Endothelial cell of umbilical vein (primary cell): Measurements from ENCODE around the gene ARFGEF3. TPM values are rescaled to one million over a fixed set of nuclear protein-coding genes. Genes with fewer than 3 reads are reported as not detected.

Experiments
- BruUV-seq: library from RNA; stranded (reverse); fragments of 400-500 nt; replicated peaks from 2 replicates; lab custom pipeline; 2021; lab: Mats Ljungman, UMichigan
- CTCF ChIA-PET: fragments of 300-600, 350-600 bp; sonication (Branson Sonifier 250); formaldehyde crosslinking; loops from one replicate; lab custom pipeline; 2021; ENCODE audit warnings: antibody characterized with exemption, inconsistent platforms; lab: Charles Lee
- POLR2A ChIA-PET: fragments of 300-600, 350-600 bp; sonication (Branson Sonifier 250); formaldehyde crosslinking; loops from one replicate; lab custom pipeline; 2021; ENCODE audit warnings: antibody characterized with exemption, inconsistent platforms; lab: Charles Lee
- DNase-seq: peaks from one replicate; pipeline ENCODE4 v3.0.0-alpha.2; 2011; ENCODE audit warnings: low read depth, low spot score
- FAIRE-seq: peaks from 2 replicates; lab custom pipeline; 2011; peaks lifted over from hg19 to GRCh38; lab: Jason Lieb, UNC
- H2AFZ ChIP-seq: 2 replicates; pipeline ENCODE4 v1.6.0; 2012; ENCODE audit warnings: low read depth, low read length, control low read depth, inconsistent platforms
- H3K27ac ChIP-seq: 2 replicates; pipeline ENCODE4 v1.5.1; 2011; ENCODE audit warnings: low read depth, mild to moderate bottlenecking, control low read depth, low read length, moderate library complexity; ENCODE audit not compliant: insufficient read depth
- H3K27me3 ChIP-seq, 2 experiments: 2 replicates each; pipeline versions ENCODE4 v1.6.0 to v1.6.1; 2011; ENCODE audit warnings: low read length in 2 of 2, mixed read lengths in 1 of 2; ENCODE audit not compliant: control insufficient read depth in 2 of 2, insufficient read depth in 2 of 2
- H3K36me3 ChIP-seq, 2 experiments: 2 replicates in 1 of 2; 3 replicates in 1 of 2; pipeline ENCODE4 v1.5.1; 2011; ENCODE audit warnings: low read length in 2 of 2, mild to moderate bottlenecking in 1 of 2, moderate library complexity in 1 of 2; ENCODE audit not compliant: control insufficient read depth in 2 of 2, insufficient read depth in 2 of 2; ENCODE audit errors: extremely low read depth in 1 of 2
- H3K4me1 ChIP-seq: 3 replicates; pipeline ENCODE4 v1.5.1; 2011; ENCODE audit warnings: mild to moderate bottlenecking, low read length; ENCODE audit not compliant: control insufficient read depth, insufficient read depth; ENCODE audit errors: extremely low read depth
- H3K4me2 ChIP-seq: 2 replicates; pipeline ENCODE4 v1.6.1; 2011; ENCODE audit warnings: low read length, control low read depth, mixed read lengths; ENCODE audit not compliant: insufficient read depth
- H3K4me3 ChIP-seq, 3 experiments: fragments of 200-600 bp in 1 of 3; sonication (generic), shearing (Covaris generic) in 1 of 3; replicated peaks in 1 of 3; 2 replicates each; pipeline ENCODE4 v1.5.1; 2011 to 2016; ENCODE audit warnings: control low read depth in 3 of 3, low read length in 3 of 3, mild to moderate bottlenecking in 2 of 3, inconsistent platforms in 1 of 3, low read depth in 1 of 3, moderate library complexity in 1 of 3; ENCODE audit not compliant: insufficient read depth in 1 of 3
- H3K79me2 ChIP-seq: 2 replicates; pipeline ENCODE4 v1.6.0; 2012; ENCODE audit warnings: low read length, inconsistent platforms; ENCODE audit not compliant: control insufficient read depth, insufficient read depth
- H3K9ac ChIP-seq: replicated peaks from 2 replicates; pipeline ENCODE3; 2011; ENCODE audit warnings: low read length, control low read depth; ENCODE audit not compliant: insufficient read depth; ENCODE audit errors: extremely low read depth
- H3K9me1 ChIP-seq: replicated peaks from 3 replicates; pipeline ENCODE4 v1.6.0; 2011; ENCODE audit warnings: mild to moderate bottlenecking, low read length; ENCODE audit not compliant: control insufficient read depth, insufficient read depth; ENCODE audit errors: extremely low read depth
- H3K9me3 ChIP-seq: replicated peaks from 2 replicates; pipeline ENCODE4 v1.5.1; 2012; ENCODE audit warnings: low read length, inconsistent platforms; ENCODE audit not compliant: control insufficient read depth, insufficient read depth
- H4K20me1 ChIP-seq: replicated peaks from 2 replicates; pipeline ENCODE3; 2011; ENCODE audit warnings: mild to moderate bottlenecking, low read length; ENCODE audit not compliant: control insufficient read depth, insufficient read depth; ENCODE audit errors: extremely low read depth
- CTCF ChIP-seq, 2 donors: IDR thresholded peaks; 1 replicate in 1 of 2; 2 replicates in 1 of 2; pipeline ENCODE4 v1.5.1; 2011; ENCODE audit warnings: low read length in 2 of 2, mild to moderate bottlenecking in 2 of 2, moderate library complexity in 2 of 2, control low read depth in 1 of 2, inconsistent platforms in 1 of 2, low read depth in 1 of 2; ENCODE audit not compliant: insufficient read depth in 1 of 2; ENCODE audit errors: extremely low read depth in 1 of 2
- EZH2 ChIP-seq: IDR thresholded peaks from 2 replicates; pipeline ENCODE4 v1.6.1; 2012; ENCODE audit warnings: borderline replicate concordance, low read depth, mild to moderate bottlenecking, moderate library complexity, low read length, inconsistent platforms; ENCODE audit not compliant: severe bottlenecking
- FOS ChIP-seq: IDR thresholded peaks from 2 replicates; pipeline ENCODE4 v1.6.1; 2011; ENCODE audit warnings: mild to moderate bottlenecking, low read length, moderate library complexity, borderline replicate concordance; ENCODE audit not compliant: insufficient read depth
- JUN ChIP-seq: IDR thresholded peaks from 2 replicates; pipeline ENCODE4 v1.6.1; 2011; ENCODE audit warnings: borderline replicate concordance, low read depth; ENCODE audit not compliant: insufficient read length, insufficient read depth
- MAX ChIP-seq: IDR thresholded peaks from 2 replicates; pipeline ENCODE4 v1.6.1; 2011; ENCODE audit not compliant: insufficient read depth, insufficient read length
- dilution Hi-C: fragments of 300-500 bp; cut with MboI; formaldehyde crosslinking; loops from one replicate; pipeline ENCODE4 v1.15.0; 2019; ENCODE audit warnings: low sequenced_read_pairs; ENCODE audit not compliant: extremely low pct_ligation_motif_present
- intact Hi-C: fragments of 100-400 bp; cut with micrococcal nuclease; formaldehyde crosslinking; loops from one replicate; pipeline ENCODE4 v1.10.0; 2022
- polyA plus RNA-seq, 4 experiments: library from polyadenylated mRNA; depleted of rRNA in 3 of 4; stranded (reverse) in 3 of 4; unstranded in 1 of 4; fragments of >200 nt; gene quantifications; 2 replicates each; pipeline versions ENCODE4 v1.2.1 to v1.2.3, GENCODE V29; 2011 to 2012; ENCODE audit warnings: missing spikeins in 1 of 4
- total RNA-seq: library from RNA; stranded (reverse); gene quantifications from 2 replicates; pipeline ENCODE4 v1.2.3, GENCODE V29; 2021

Gene ARFGEF3
- total and polyA plus RNA-seq, 2 donors (not counting 3 experiments of a cell fraction or from before 2014, with no cell fraction given), result 1.3 to 7.3 TPM

- H3K36me3 ChIP-seq, result no peaks in the 10 kb centered on the region
- H4K20me1 ChIP-seq, result no peaks in the 10 kb centered on the region
- no peaks in the 10 kb centered on the region for H3K27me3 ChIP-seq
- no TSS peak for BruUV-seq
- no peak overlapping the region for H3K4me2 ChIP-seq
- CTCF ChIA-PET, result interaction anchor here (1.2 to 2.0 kb wide), 4 partner anchors 11 to 181 kb away, joined by 3 to 14 read pairs (median 6); no protein-coding TSS in a partner anchor
- no peaks in the 10 kb centered on the region for H3K79me2 ChIP-seq
- TF ChIP-seq JUN (no peak), MAX (no peak)
- no peak for DNase-seq
- intact Hi-C loops, result loop anchor here (1.0 to 5.0 kb wide), 4 partner anchors 118 to 221 kb away; partner anchors contain the start of gene HEBP2
- no peak overlapping the region for H3K27ac ChIP-seq
- no peak overlapping the region for H3K4me3 ChIP-seq
- H3K9me3 ChIP-seq, result no peaks in the 10 kb centered on the region
- H3K4me1 ChIP-seq, result peaks cover 3% of the 10 kb centered on the region
- no peak overlapping the region for H2AFZ ChIP-seq
- dilution Hi-C loops, result no loop called here
- no peak for FAIRE-seq
- POLR2A ChIA-PET, result no interaction called here
- H3K9me1 ChIP-seq, result no peaks in the 10 kb centered on the region
- H3K9ac ChIP-seq, result no peak overlapping the region
Measured at GRCh38 chr6:138286698-138287097, 125.0 kb downstream of the ARFGEF3 start.

GRCh38 chr6:138287144-138287955 lies 125.6 kb downstream of the ARFGEF3 start:
- peaks cover 3% of the 10 kb centered on the region for H3K4me1 ChIP-seq
- no TSS peak for BruUV-seq
- H3K27me3 ChIP-seq, result no peaks in the 10 kb centered on the region
- H3K9ac ChIP-seq, result no peak overlapping the region
- peak; percentile 43 to 67 for TF ChIP-seq CTCF (IDR thresholded peaks at IDR 0.05; ENCODE audit: extremely low read depth in 1 of 2, insufficient read depth in 1 of 2, low read depth in 1 of 2, low read length in 2 of 2)
- TF ChIP-seq FOS, result no peak
- no peak for TF ChIP-seq EZH2
- intact Hi-C loops, result loop anchor here (1.0 to 5.0 kb wide), 4 partner anchors 117 to 220 kb away; partner anchors contain the start of gene HEBP2
- no peak overlapping the region for H3K4me2 ChIP-seq
- H2AFZ ChIP-seq, result no peak overlapping the region
- H3K27ac ChIP-seq, result no peak overlapping the region
- CTCF ChIA-PET, result interaction anchor here (0.6 to 2.0 kb wide), 15 partner anchors 10 to 286 kb away, joined by 3 to 33 read pairs (median 3); partner anchors contain the start of gene HEBP2
- H3K79me2 ChIP-seq, result no peaks in the 10 kb centered on the region
- no peaks in the 10 kb centered on the region for H3K9me1 ChIP-seq
- FAIRE-seq (no peak), DNase-seq (peak; percentile 29)
- H3K4me3 ChIP-seq, result no peak overlapping the region
- dilution Hi-C loops, result no loop called here
- POLR2A ChIA-PET, result no interaction called here
- no peaks in the 10 kb centered on the region for H4K20me1 ChIP-seq
- no peaks in the 10 kb centered on the region for H3K36me3 ChIP-seq
- no peaks in the 10 kb centered on the region for H3K9me3 ChIP-seq
